Head of caudate nucleus (tissue), 42 donors: ENCODE results near the gene CUX1.
A peak's percentile ranks its signal among the peaks of the same experiment; 100 is the strongest.

Experiments used
- DNase-seq, 42 donors: peaks; one replicate each; pipeline versions ENCODE4 v3.0.0 to v3.0.0-alpha.2; 2020 to 2021; ENCODE audit warnings: mixed read lengths in 7 of 42
- intact Hi-C: fragments of 100-400 bp; cut with DNase I; formaldehyde crosslinking; loops from one replicate; pipeline ENCODE4 v1.15.0; 2022

Gene CUX1

GRCh38 chr7:101936611-101937231 lies 119.3 kb downstream of the CUX1 start:
- intact Hi-C loops, result no loop called here
- peak in 9 of 42 donors; percentile 10 to 45 (median 23) for DNase-seq

- DNase-seq, result no peak
- intact Hi-C loops, result no loop called here
Observed at GRCh38 chr7:101937717-101938514, 120.5 kb downstream of the CUX1 start.

- no peak for DNase-seq
- intact Hi-C loops, result no loop called here
Observed at GRCh38 chr7:101939136-101939695, 121.8 kb downstream of the CUX1 start.

- intact Hi-C loops, result no loop called here
- no peak for DNase-seq
Observed at GRCh38 chr7:101940151-101940550, 122.7 kb downstream of the CUX1 start.

GRCh38 chr7:101940830-101941229 lies 123.4 kb downstream of the CUX1 start:
- no peak for DNase-seq
- intact Hi-C loops, result no loop called here

- DNase-seq, result peak in 5 of 42 donors; percentile 1 to 51 (median 42)
- intact Hi-C loops, result no loop called here
Observed at GRCh38 chr7:101941481-101942383, 124.3 kb downstream of the CUX1 start.

GRCh38 chr7:101942603-101943210 lies 125.3 kb downstream of the CUX1 start:
- no peak for DNase-seq
- intact Hi-C loops, result no loop called here

- DNase-seq, result no peak
- intact Hi-C loops, result no loop called here
Observed at GRCh38 chr7:101943306-101943705, 125.9 kb downstream of the CUX1 start.

- intact Hi-C loops, result no loop called here
- DNase-seq, result no peak
Observed at GRCh38 chr7:101943889-101944600, 126.6 kb downstream of the CUX1 start.

GRCh38 chr7:101944611-101945010 lies 127.2 kb downstream of the CUX1 start:
- DNase-seq, result no peak
- intact Hi-C loops, result no loop called here

GRCh38 chr7:101945034-101945758 lies 127.8 kb downstream of the CUX1 start:
- DNase-seq, result no peak
- intact Hi-C loops, result no loop called here

- DNase-seq, result peak in 5 of 42 donors; percentile 22 to 66 (median 37)
- intact Hi-C loops, result no loop called here
Observed at GRCh38 chr7:101947899-101948298, 130.5 kb downstream of the CUX1 start.

- intact Hi-C loops, result no loop called here
- no peak for DNase-seq
Observed at GRCh38 chr7:101948650-101949049, 131.2 kb downstream of the CUX1 start.

GRCh38 chr7:101950450-101951119 lies 133.2 kb downstream of the CUX1 start:
- intact Hi-C loops, result no loop called here
- no peak for DNase-seq

GRCh38 chr7:101951757-101952156 lies 134.3 kb downstream of the CUX1 start:
- no peak for DNase-seq
- intact Hi-C loops, result no loop called here

GRCh38 chr7:101952355-101953247 lies 135.2 kb downstream of the CUX1 start:
- intact Hi-C loops, result no loop called here
- peak in 2 of 42 donors; percentile 21 to 29 for DNase-seq
